Nephron progenitor cell (in vitro differentiated cells): Measurements from ENCODE around the gene SPINT3.
"Not testable (repeated sequence)": the region's sequence is repeated elsewhere in the genome, so short reads cannot be mapped to it uniquely, and the experiment has no call there.

Source experiments
- DNase-seq: peaks from one replicate; pipeline ENCODE4 v3.0.0; 2021
- H3K27ac Mint-ChIP-seq: 2 replicates; pipeline ENCODE4 v1.8.0; 2021; ENCODE audit warnings: mild to moderate bottlenecking, moderate library complexity, mixed read lengths
- H3K27me3 Mint-ChIP-seq: 2 replicates; pipeline ENCODE4 v1.8.0; 2021; ENCODE audit warnings: mild to moderate bottlenecking, low read depth, mixed read lengths; ENCODE audit not compliant: poor library complexity
- H3K36me3 Mint-ChIP-seq: 2 replicates; pipeline ENCODE4 v1.8.0; 2021; ENCODE audit warnings: low read depth, mixed read lengths
- H3K4me1 Mint-ChIP-seq: 2 replicates; pipeline ENCODE4 v1.8.0; 2021; ENCODE audit warnings: mixed read lengths
- H3K4me3 Mint-ChIP-seq: 2 replicates; pipeline ENCODE4 v1.8.0; 2021; ENCODE audit warnings: mild to moderate bottlenecking, moderate library complexity, mixed read lengths
- H3K9me3 Mint-ChIP-seq: 2 replicates; pipeline ENCODE4 v1.8.0; 2021; ENCODE audit warnings: mild to moderate bottlenecking, moderate library complexity, mixed read lengths
- CTCF ChIP-seq: fragments of 200-600 bp; sonication (generic); IDR thresholded peaks from 2 replicates; pipeline ENCODE4 v1.5.0; 2021; ENCODE audit warnings: antibody characterized with exemption

Gene SPINT3

GRCh38 chr20:45487231-45487635 is 28.2 kb downstream of the SPINT3 start:
- peak; percentile 37 for DNase-seq
- H3K9me3 Mint-ChIP-seq = no peaks in the 10 kb centered on the region
- peak; percentile 41 for TF ChIP-seq CTCF
- H3K36me3 Mint-ChIP-seq = no peaks in the 10 kb centered on the region
- no peak overlapping the region for H3K4me3 Mint-ChIP-seq
- peaks cover 28% of the 10 kb centered on the region for H3K27me3 Mint-ChIP-seq
- peaks cover 32% of the 10 kb centered on the region for H3K4me1 Mint-ChIP-seq
- no peak overlapping the region for H3K27ac Mint-ChIP-seq

GRCh38 chr20:45485388-45485787 is 30.0 kb downstream of the SPINT3 start:
- no peak for TF ChIP-seq CTCF
- DNase-seq = no peak
- Mint-ChIP-seq H3K4me3 (no peak overlapping the region), H3K27me3 (peaks cover 30% of the 10 kb centered on the region), H3K36me3 (peaks cover 9% of the 10 kb centered on the region), H3K4me1 (peaks cover 32% of the 10 kb centered on the region), H3K9me3 (no peaks in the 10 kb centered on the region), H3K27ac (no peak overlapping the region)

GRCh38 chr20:45484676-45485075 is 30.7 kb downstream of the SPINT3 start:
- H3K27ac Mint-ChIP-seq = no peak overlapping the region
- no peak for DNase-seq
- H3K4me1 Mint-ChIP-seq = peaks cover 32% of the 10 kb centered on the region
- H3K9me3 Mint-ChIP-seq = no peaks in the 10 kb centered on the region
- peaks cover 23% of the 10 kb centered on the region for H3K27me3 Mint-ChIP-seq
- TF ChIP-seq CTCF = no peak
- H3K4me3 Mint-ChIP-seq = no peak overlapping the region
- peaks cover 14% of the 10 kb centered on the region for H3K36me3 Mint-ChIP-seq

- no peak for TF ChIP-seq CTCF
- H3K27ac Mint-ChIP-seq = no peak overlapping the region
Observed at GRCh38 chr20:45479822-45480221, 35.6 kb downstream of the SPINT3 start.

GRCh38 chr20:45477530-45478148 is 37.8 kb downstream of the SPINT3 start:
- H3K27me3 Mint-ChIP-seq = peaks cover 22% of the 10 kb centered on the region

More at GRCh38 chr20:45479822-45480221, 35.6 kb downstream of the SPINT3 start:
- Mint-ChIP-seq H3K9me3 (peaks cover 7% of the 10 kb centered on the region), H3K4me1 (peaks cover 14% of the 10 kb centered on the region), H3K36me3 (peaks cover 28% of the 10 kb centered on the region), H3K4me3 (no peak overlapping the region), H3K27me3 (peaks cover 11% of the 10 kb centered on the region)
- no peak for DNase-seq

GRCh38 chr20:45472286-45472685 is 43.1 kb downstream of the SPINT3 start:
- not testable (repeated sequence) for H3K36me3 Mint-ChIP-seq, H3K4me3 Mint-ChIP-seq

More at GRCh38 chr20:45477530-45478148, 37.8 kb downstream of the SPINT3 start:
- DNase-seq, H3K4me1 Mint-ChIP-seq, H3K27ac Mint-ChIP-seq, H3K4me3 Mint-ChIP-seq, H3K9me3 Mint-ChIP-seq: not testable (repeated sequence)
- peaks cover 28% of the 10 kb centered on the region for H3K36me3 Mint-ChIP-seq

GRCh38 chr20:45470937-45471336 is 44.5 kb downstream of the SPINT3 start:
- Mint-ChIP-seq H3K36me3 (peaks cover 10% of the 10 kb centered on the region), H3K4me1 (peaks cover 23% of the 10 kb centered on the region), H3K27me3 (peaks cover 38% of the 10 kb centered on the region), H3K9me3 (peaks cover 9% of the 10 kb centered on the region), H3K27ac (peak overlapping the region; percentile 93), H3K4me3 (peak overlapping the region; percentile 82)
- no peak for TF ChIP-seq CTCF
- no peak for DNase-seq

More at GRCh38 chr20:45472286-45472685, 43.1 kb downstream of the SPINT3 start:
- not testable (repeated sequence) for DNase-seq, H3K27ac Mint-ChIP-seq, H3K9me3 Mint-ChIP-seq
- peaks cover 29% of the 10 kb centered on the region for H3K27me3 Mint-ChIP-seq
- H3K4me1 Mint-ChIP-seq = peaks cover 23% of the 10 kb centered on the region
